ENCODE measurements around the gene ADH5.

- TF ChIP-seq JUND (IDR thresholded peaks at IDR 0.05; ENCODE audit: low read length) (no peak), POLR2A (IDR thresholded peaks at IDR 0.05; ENCODE audit: control extremely low read depth in 1 of 2, low read depth in 2 of 2, low read length in 2 of 2) (no peak), YY1 (IDR thresholded peaks at IDR 0.05; ENCODE audit: low read depth, low read length) (no peak), RBBP5 (IDR thresholded peaks at IDR 0.05; ENCODE audit: borderline replicate concordance, low read depth, low read length) (no peak), SRF (IDR thresholded peaks at IDR 0.05; ENCODE audit: low read depth, low read length) (no peak)
These were observed 14.6 kb upstream of the ADH5 start for GRCh38 chr4:99103166-99103565.
